WTC11 (cell line): ENCODE data around the gene PCBP3. TPM values are rescaled to one million over a fixed set of nuclear protein-coding genes. Genes with fewer than 3 reads are reported as not detected.
A peak's percentile ranks its signal among the peaks of the same experiment; 100 is the strongest.

Experiments used
- ATAC-seq: fragments of 200-7000 bp; cut with Tn5 transposase; 2 replicates; pipeline ENCODE4 v1.10.0; 2021; ENCODE audit warnings: mild to moderate bottlenecking, moderate library complexity
- CTCF ChIA-PET: fragments of 300-600 bp; sonication (Branson Sonifier 250); formaldehyde crosslinking; loops from one replicate; lab custom pipeline; 2021; ENCODE audit warnings: antibody characterized with exemption; lab: Charles Lee
- POLR2A ChIA-PET: fragments of 350-600 bp; sonication (Branson Sonifier 250); formaldehyde crosslinking; loops from one replicate; lab custom pipeline; 2021; ENCODE audit warnings: antibody characterized with exemption; lab: Charles Lee
- DNase-seq: peaks from one replicate; pipeline ENCODE4 v3.0.0; 2021; ENCODE audit warnings: low spot score
- H3K27ac Mint-ChIP-seq: 2 replicates; pipeline ENCODE4 v1.8.0; 2021; ENCODE audit warnings: mixed read lengths
- H3K27me3 Mint-ChIP-seq: 2 replicates; pipeline ENCODE4 v1.8.0; 2021; ENCODE audit warnings: low read depth, mild to moderate bottlenecking, moderate library complexity, mixed read lengths
- H3K36me3 Mint-ChIP-seq: 2 replicates; pipeline ENCODE4 v1.8.0; 2021; ENCODE audit warnings: mixed read lengths
- H3K4me1 Mint-ChIP-seq: 2 replicates; pipeline ENCODE4 v1.8.0; 2022; ENCODE audit warnings: mixed read lengths
- H3K4me3 Mint-ChIP-seq: 2 replicates; pipeline ENCODE4 v1.8.0; 2021; ENCODE audit warnings: mild to moderate bottlenecking, moderate library complexity, mixed read lengths
- H3K9me3 Mint-ChIP-seq: 2 replicates; pipeline ENCODE4 v1.8.0; 2021; ENCODE audit warnings: mixed read lengths
- ATF6 ChIP-seq: sonication (generic); formaldehyde crosslinking; IDR thresholded peaks from 2 replicates; pipeline ENCODE4 v1.8.1; 2023; ENCODE audit warnings: mild to moderate bottlenecking, missing genetic modification reagents
- ETV6 ChIP-seq: sonication (generic); formaldehyde crosslinking; IDR thresholded peaks from 2 replicates; pipeline ENCODE4 v1.8.1; 2022; ENCODE audit warnings: mild to moderate bottlenecking, missing genetic modification reagents
- FOXJ3 ChIP-seq: sonication (generic); formaldehyde crosslinking; IDR thresholded peaks from 2 replicates; pipeline ENCODE4 v1.9.0; 2021; ENCODE audit warnings: missing genetic modification reagents, mild to moderate bottlenecking, borderline replicate concordance
- HMGXB4 ChIP-seq: sonication (generic); formaldehyde crosslinking; IDR thresholded peaks from 2 replicates; pipeline ENCODE4 v1.8.1; 2023; ENCODE audit warnings: mild to moderate bottlenecking, moderate library complexity, missing genetic modification reagents
- IRF1 ChIP-seq: sonication (generic); formaldehyde crosslinking; IDR thresholded peaks from 2 replicates; pipeline ENCODE4 v1.8.0; 2023; ENCODE audit warnings: missing genetic modification reagents
- KAT7 ChIP-seq: sonication (generic); formaldehyde crosslinking; IDR thresholded peaks from 2 replicates; pipeline ENCODE4 v1.8.1; 2023; ENCODE audit warnings: missing genetic modification reagents, mild to moderate bottlenecking, borderline replicate concordance
- MAX ChIP-seq: sonication (generic); formaldehyde crosslinking; IDR thresholded peaks from 2 replicates; pipeline ENCODE4 v1.8.0; 2022; ENCODE audit warnings: mild to moderate bottlenecking, missing genetic modification reagents
- MLX ChIP-seq: sonication (generic); formaldehyde crosslinking; IDR thresholded peaks from 2 replicates; pipeline ENCODE4 v1.8.1; 2023; ENCODE audit warnings: mild to moderate bottlenecking, missing genetic modification reagents, moderate library complexity
- MXD4 ChIP-seq: fragments of 250-450 bp; sonication (Bioruptor Pico); IDR thresholded peaks from 2 replicates; pipeline ENCODE4 v1.8.0; 2021; ENCODE audit warnings: mild to moderate bottlenecking, moderate library complexity, borderline replicate concordance
- NFE2L1 ChIP-seq: sonication (generic); formaldehyde crosslinking; IDR thresholded peaks from 2 replicates; pipeline ENCODE4 v1.8.1; 2023; ENCODE audit warnings: missing genetic modification reagents
- NFYB ChIP-seq: sonication (generic); formaldehyde crosslinking; conservative IDR thresholded peaks from 2 replicates; pipeline ENCODE4 v1.8.0; 2022; ENCODE audit warnings: low read depth, missing genetic modification reagents
- NR1H2 ChIP-seq: sonication (generic); formaldehyde crosslinking; IDR thresholded peaks from 2 replicates; pipeline ENCODE4 v1.9.0; 2021; ENCODE audit warnings: mild to moderate bottlenecking, moderate library complexity, missing genetic modification reagents
- PRRX2 ChIP-seq: fragments of 250-450 bp; sonication (Bioruptor Pico); IDR thresholded peaks from 2 replicates; pipeline ENCODE4 v1.8.0; 2021; ENCODE audit warnings: mild to moderate bottlenecking
- RELA ChIP-seq: sonication (generic); formaldehyde crosslinking; IDR thresholded peaks from 2 replicates; pipeline ENCODE4 v1.8.1; 2022; ENCODE audit warnings: missing genetic modification reagents, mild to moderate bottlenecking, borderline replicate concordance
- SMAD3 ChIP-seq: sonication (generic); formaldehyde crosslinking; IDR thresholded peaks from 2 replicates; pipeline ENCODE4 v1.8.0; 2022; ENCODE audit warnings: missing genetic modification reagents, mild to moderate bottlenecking, borderline replicate concordance
- SOX15 ChIP-seq: fragments of 250-450 bp; sonication (Bioruptor Pico); IDR thresholded peaks from 2 replicates; pipeline ENCODE4 v1.9.0; 2021; ENCODE audit warnings: mild to moderate bottlenecking
- TP53 ChIP-seq: sonication (generic); formaldehyde crosslinking; IDR thresholded peaks from 2 replicates; pipeline ENCODE4 v1.8.1; 2023; ENCODE audit warnings: mild to moderate bottlenecking, missing genetic modification reagents
- USF2 ChIP-seq: sonication (generic); formaldehyde crosslinking; IDR thresholded peaks from 2 replicates; pipeline ENCODE4 v1.8.1; 2023; ENCODE audit warnings: mild to moderate bottlenecking, missing genetic modification reagents, moderate library complexity
- ZNF396 ChIP-seq: fragments of 250-450 bp; sonication (Bioruptor Pico); IDR thresholded peaks from 2 replicates; pipeline ENCODE4 v1.8.0; 2021; ENCODE audit warnings: mild to moderate bottlenecking, moderate library complexity, borderline replicate concordance
- ZNF425 ChIP-seq: fragments of 250-450 bp; sonication (Bioruptor Pico); conservative IDR thresholded peaks from 2 replicates; pipeline ENCODE4 v1.9.0; 2021; ENCODE audit warnings: mild to moderate bottlenecking
- total RNA-seq: library from RNA; stranded (reverse); gene quantifications from 3 replicates; pipeline ENCODE4 v1.2.3, GENCODE V29; 2021

PCBP3 gene
- total RNA-seq, 1 experiment from 2014 or later = 8.5 TPM

GRCh38 chr21:45768011-45768739 lies 124.7 kb downstream of the PCBP3 start:
- Mint-ChIP-seq H3K27me3 (no peaks in the 10 kb centered on the region), H3K36me3 (no peaks in the 10 kb centered on the region), H3K27ac (no peak overlapping the region), H3K4me1 (no peaks in the 10 kb centered on the region), H3K4me3 (no peak overlapping the region), H3K9me3 (peaks cover 13% of the 10 kb centered on the region)
- DNase-seq = no peak
- ChIA-PET POLR2A (no interaction called here), CTCF (interaction anchor here (1.0 to 1.5 kb wide), 2 partner anchors 155 to 212 kb away, joined by 3 to 6 read pairs; no protein-coding TSS in a partner anchor)
- TF ChIP-seq IRF1 (CRISPR knock-in tag) = no peak
- TF ChIP-seq HMGXB4 (CRISPR knock-in tag) = no peak
- no peak for TF ChIP-seq ETV6 (CRISPR knock-in tag)
- TF ChIP-seq ZNF425 = no peak
- no peak for TF ChIP-seq KAT7 (CRISPR knock-in tag)
- no peak for TF ChIP-seq MXD4 (CRISPR knock-in tag)
- no peak for TF ChIP-seq MLX (CRISPR knock-in tag)
- TF ChIP-seq NR1H2 (CRISPR knock-in tag) = no peak
- no peak for TF ChIP-seq PRRX2 (CRISPR knock-in tag)
- no peak for TF ChIP-seq RELA (CRISPR knock-in tag)
- no peak for TF ChIP-seq SMAD3 (CRISPR knock-in tag)
- no peak for TF ChIP-seq NFYB (CRISPR knock-in tag)
- ATAC-seq = no peak

- TF ChIP-seq ATF6 (CRISPR knock-in tag) (no peak), TP53 (CRISPR knock-in tag) (no peak), FOXJ3 (CRISPR knock-in tag) (no peak), NFE2L1 (CRISPR knock-in tag) (no peak), ZNF396 (CRISPR knock-in tag) (no peak), MAX (CRISPR knock-in tag) (no peak), USF2 (CRISPR knock-in tag) (no peak), SOX15 (CRISPR knock-in tag) (no peak)
- no peak for DNase-seq
- ChIA-PET CTCF (interaction anchor here (1.0 to 1.5 kb wide), 2 partner anchors 154 to 212 kb away, joined by 3 to 6 read pairs; no protein-coding TSS in a partner anchor), POLR2A (no interaction called here)
- Mint-ChIP-seq H3K4me3 (no peak overlapping the region), H3K27me3 (no peaks in the 10 kb centered on the region), H3K27ac (no peak overlapping the region), H3K4me1 (no peaks in the 10 kb centered on the region), H3K36me3 (no peaks in the 10 kb centered on the region), H3K9me3 (peaks cover 18% of the 10 kb centered on the region)
- ATAC-seq = peak; percentile 75
Observed at GRCh38 chr21:45768740-45769048, 125.2 kb downstream of the PCBP3 start.
